Measurements from ENCODE around the gene CDC16. TPM values are rescaled to one million over a fixed set of nuclear protein-coding genes. Genes with fewer than 3 reads are reported as not detected.

Gene CDC16
- total and polyA plus RNA-seq, 9 of the 15 experiments (the other 6 are each of a cell fraction or from before 2014, with no cell fraction given), result 23.2 to 102 (median 51.6) TPM

DNA sequence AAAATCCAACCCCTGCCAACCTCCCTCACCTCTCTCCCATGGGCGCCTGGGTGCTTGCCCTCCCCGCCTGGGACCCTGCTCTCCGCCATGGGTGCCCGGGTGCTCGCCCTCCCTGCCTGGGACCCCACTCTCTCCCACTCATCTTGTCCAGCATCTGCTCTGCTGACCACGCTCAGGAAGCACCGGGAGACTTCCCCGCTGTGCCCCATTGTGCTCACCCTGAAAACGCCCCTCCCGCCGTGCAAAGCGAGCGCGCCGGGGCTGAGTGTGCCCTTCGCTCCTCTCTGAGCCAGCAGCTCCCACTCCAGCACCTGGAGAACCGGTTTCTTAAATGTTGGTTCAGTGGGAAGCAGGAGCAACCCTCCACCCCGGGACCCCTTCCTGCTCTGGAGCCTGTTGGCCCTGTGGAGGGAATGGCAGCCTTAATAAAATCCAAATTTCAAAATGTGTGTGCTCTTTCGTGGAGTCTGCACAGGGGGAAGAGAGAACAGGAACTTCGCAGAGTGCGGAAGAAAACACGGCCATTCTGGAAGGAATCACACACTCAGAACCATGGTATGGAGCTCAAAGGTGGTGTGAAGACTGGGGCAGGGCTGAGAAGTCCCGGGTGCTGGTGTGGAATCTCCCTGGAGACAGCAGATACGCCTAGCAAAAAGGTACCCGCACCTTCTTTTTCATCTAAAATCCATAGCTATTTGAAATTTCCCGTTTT, 23.1 kb upstream of the CDC16 start:
- H3K4me1 ChIP-seq (replicated peaks in 1 of 2; ENCODE audit: control insufficient read depth in 2 of 2, insufficient read depth in 2 of 2, low read length in 2 of 2), result peaks cover 3 to 6% of the 10 kb centered on the region in 2 experiments; a peak in 1 of 5 replicates
- intact Hi-C loops (cut with micrococcal nuclease) (no loop called here), in situ Hi-C loops (cut with MboI) (no loop called here)
- H4K20me1 ChIP-seq (replicated peaks; ENCODE audit: control insufficient read depth, insufficient read depth, low read length), result no peaks in the 10 kb centered on the region
- H3K79me2 ChIP-seq (ENCODE audit: control insufficient read depth, insufficient read depth, low read length), result no peaks in the 10 kb centered on the region
- FAIRE-seq (no peak), DNase-seq (ENCODE audit: extremely low read depth in 1 of 4, low spot score in 3 of 4) (no peak), ATAC-seq (no peak; the same call in 1 of the 3 replicates)
- 17% methylated on average over 22 of the region's 26 CpGs for WGBS (ENCODE audit: insufficient coverage, low coverage, missing lambda C conversion rate)
- no peak overlapping the region for H2AFZ ChIP-seq (ENCODE audit: low read depth, low read length)
- POLR2A ChIA-PET, result interaction anchor here (0.7 to 1.1 kb wide), 2 partner anchors 9 to 11 kb away, joined by 3 to 5 read pairs; no protein-coding TSS in a partner anchor
- no peak overlapping the region for H3K27ac ChIP-seq (ENCODE audit: extremely low read depth, low read depth, low read length)
- peak overlapping the region; percentile 25; the same call in 1 of the 2 replicates for H3K4me2 ChIP-seq (ENCODE audit: insufficient read depth, low read length)
- no peaks in the 10 kb centered on the region for H3K9me1 ChIP-seq (ENCODE audit: control insufficient read depth, insufficient read depth, low read length)
- no peaks in the 10 kb centered on the region; the same call in 1 of the 2 replicates for H3K9me3 ChIP-seq (replicated peaks; ENCODE audit: control insufficient read depth, insufficient read depth, low read depth, low read length)
- no TSS peak for BruUV-seq (replicated peaks)
- no peak overlapping the region for H3K4me3 ChIP-seq
- H3K27me3 ChIP-seq (ENCODE audit: control insufficient read depth in 2 of 2, insufficient read depth in 2 of 2, low read length in 2 of 2), result 0 out of 5 replicates have a peak, but pooled peaks cover 0 to 4% of the 10 kb centered on the region in 2 experiments
- no peaks in the 10 kb centered on the region for H3K36me3 ChIP-seq (ENCODE audit: control insufficient read depth, insufficient read depth, low read length)
- CTCF ChIA-PET (ENCODE audit: low intra/inter-chr PET ratio), result no interaction called here
- H3K9ac ChIP-seq (ENCODE audit: insufficient read depth in 1 of 2, low read depth in 2 of 2, low read length in 2 of 2), result peak overlapping the region in 1 of 2 experiments; percentile 57; a peak in 2 of 4 replicates
- no peak for TF ChIP-seq SIX5 (IDR thresholded peaks at IDR 0.05; ENCODE audit: borderline replicate concordance in 1 of 2, insufficient read depth in 1 of 2, low read depth in 1 of 2, low read length in 2 of 2)
- no peak for TF ChIP-seq CBX1 (IDR thresholded peaks at IDR 0.05; ENCODE audit: low read depth)
- no peak for TF ChIP-seq HOXB6 (CRISPR knock-in tag; IDR thresholded peaks at IDR 0.05; ENCODE audit: borderline replicate concordance)
- no peak for TF ChIP-seq HMBOX1 (IDR thresholded peaks at IDR 0.05)
- TF ChIP-seq HNRNPLL (IDR thresholded peaks at IDR 0.05; ENCODE audit: low read depth, low read length, poor library complexity, severe bottlenecking), result no peak
- no peak for TF ChIP-seq CBX5 (IDR thresholded peaks at IDR 0.05; ENCODE audit: borderline replicate concordance, low read depth)
